Gastrocnemius medialis (tissue), 4 donors: ENCODE data around the gene SLX4. TPM values are rescaled to one million over a fixed set of nuclear protein-coding genes. Genes with fewer than 3 reads are reported as not detected.
"Not testable (repeated sequence)": the region's sequence is repeated elsewhere in the genome, so short reads cannot be mapped to it uniquely, and the experiment has no call there.

Experiments
- ATAC-seq, 2 donors: fragments of 150-250 bp; one replicate each; pipeline ENCODE4 v1.9.1; 2016
- DNase-seq, 2 donors: peaks; one replicate each; pipeline ENCODE4 v3.0.0-alpha.2; 2019
- H3K27ac ChIP-seq, 4 donors: fragments of 200-600 bp; sonication (generic); 1 replicate in 1 of 4; 2 replicates in 3 of 4; pipeline ENCODE4 v1.5.1; 2016 to 2018; ENCODE audit warnings: mild to moderate bottlenecking in 2 of 4, moderate library complexity in 1 of 4
- H3K27me3 ChIP-seq, 3 donors: fragments of 200-600 bp; sonication (generic) in 2 of 3; 1 replicate in 1 of 3; 2 replicates in 2 of 3; pipeline versions ENCODE4 v1.5.1 to v1.6.0; 2016 to 2019; ENCODE audit warnings: mild to moderate bottlenecking in 1 of 3, moderate library complexity in 1 of 3
- H3K36me3 ChIP-seq, 2 donors: fragments of 200-600 bp; sonication (generic) in 1 of 2; one replicate each; pipeline ENCODE4 v1.5.1; 2017 to 2018
- H3K4me1 ChIP-seq, 2 donors: fragments of 200-600 bp; sonication (generic) in 1 of 2; one replicate each; pipeline ENCODE4 v1.5.1; 2016 to 2017; ENCODE audit warnings: mild to moderate bottlenecking in 2 of 2
- H3K4me3 ChIP-seq, 4 donors: fragments of 200-600 bp; sonication (generic) in 3 of 4; 1 replicate in 1 of 4; 2 replicates in 3 of 4; pipeline ENCODE4 v1.5.1; 2016 to 2019; ENCODE audit warnings: mild to moderate bottlenecking in 2 of 4
- H3K9me3 ChIP-seq, 3 donors: fragments of 200-600 bp; sonication (generic) in 2 of 3; 1 replicate in 1 of 3; 2 replicates in 2 of 3; pipeline ENCODE4 v1.5.1; 2016 to 2019
- CTCF ChIP-seq, 5 experiments: fragments of 450-650 bp in 3 of 5; fragments of 200-600 bp in 2 of 5; sonication (generic) in 2 of 5; IDR thresholded peaks in 4 of 5; conservative IDR thresholded peaks in 1 of 5; 1 replicate in 4 of 5; 2 replicates in 1 of 5; pipeline ENCODE4 v1.5.1; 2016 to 2019; ENCODE audit warnings: antibody characterized with exemption in 5 of 5, mild to moderate bottlenecking in 3 of 5, moderate library complexity in 3 of 5
- POLR2A ChIP-seq, 2 donors: fragments of 450-650 bp; IDR thresholded peaks; one replicate each; pipeline ENCODE4 v1.6.1; 2017; ENCODE audit warnings: antibody characterized with exemption in 2 of 2, mild to moderate bottlenecking in 2 of 2, moderate library complexity in 2 of 2
- in situ Hi-C, 4 donors: fragments of 200-750 bp; cut with MboI; loops; one replicate each; pipeline versions ENCODE4 v1.15.0 to v1.8.0; 2017; ENCODE audit warnings: low sequenced_read_pairs in 4 of 4
- intact Hi-C: fragments of 100-400 bp; cut with DNase I; formaldehyde crosslinking; loops from one replicate; pipeline ENCODE4 v1.15.1; 2023; ENCODE audit warnings: low total_unique reads
- total RNA-seq, 4 donors: library from RNA; depleted of rRNA; stranded (reverse); fragments of >200 nt; gene quantifications; one replicate each; pipeline versions ENCODE4 v1.1.0 to v1.2.3, GENCODE V29; 2016

The SLX4 gene
- total RNA-seq: 1 to 10 TPM; 1.8 to 3.6 (median 2.8) TPM

GRCh38 chr16:3611146-3611975, at the start of gene SLX4:
Gene SLX4, minus strand, starts transcription at chr16:3611606. Its CDS starts 2,642 bp downstream, at chr16:3608964.
- peaks cover 16 to 23% of the 10 kb centered on the region in 2 donors for H3K4me1 ChIP-seq
- H3K9me3 ChIP-seq: no peaks in the 10 kb centered on the region
- H3K36me3 ChIP-seq: no peaks in the 10 kb centered on the region
- peak; percentile 91 to 96 for ATAC-seq
- TF ChIP-seq CTCF (IDR thresholded peaks at IDR 0.05 in 4 of 5, conservative IDR thresholded peaks at IDR 0.05 in 1 of 5): no peak
- peak; percentile 76 to 79 for TF ChIP-seq POLR2A (IDR thresholded peaks at IDR 0.05)
- intact Hi-C loops (loop anchor here (2.0 to 5.0 kb wide), 4 partner anchors 85 to 506 kb away; partner anchors contain the start of genes ADCY9 and ZNF263), in situ Hi-C loops (no loop called here)
- peak; percentile 72 to 86 for DNase-seq
- H3K4me3 ChIP-seq: peak within 1 kb of the TSS; percentile 86 to 100 (median 98)
- no peaks in the 10 kb centered on the region for H3K27me3 ChIP-seq
- peak within 1 kb of the TSS; percentile 77 to 92 (median 88) for H3K27ac ChIP-seq

GRCh38 chr16:3659251-3659650, 47.8 kb upstream of the SLX4 start:
- Histone ChIP-seq H3K36me3 (peaks cover 0 to 83% of the 10 kb centered on the region in 2 donors), H3K27me3 (no peaks in the 10 kb centered on the region), H3K9me3 (no peaks in the 10 kb centered on the region), H3K4me3 (no peak overlapping the region), H3K27ac (no peak overlapping the region), H3K4me1 (no peaks in the 10 kb centered on the region)
- in situ Hi-C loops (no loop called here), intact Hi-C loops (no loop called here)
- TF ChIP-seq POLR2A (IDR thresholded peaks at IDR 0.05): no peak
- TF ChIP-seq CTCF (IDR thresholded peaks at IDR 0.05 in 4 of 5, conservative IDR thresholded peaks at IDR 0.05 in 1 of 5): no peak
- DNase-seq (no peak), ATAC-seq (no peak)

GRCh38 chr16:3656491-3657468, 45.4 kb upstream of the SLX4 start:
- no peak for ATAC-seq
- H3K9me3 ChIP-seq: no peaks in the 10 kb centered on the region
- intact Hi-C loops (no loop called here), in situ Hi-C loops (no loop called here)
- no peaks in the 10 kb centered on the region for H3K27me3 ChIP-seq
- H3K36me3 ChIP-seq: peaks cover 0 to 60% of the 10 kb centered on the region in 2 donors
- no peak overlapping the region for H3K4me3 ChIP-seq
- TF ChIP-seq CTCF (IDR thresholded peaks at IDR 0.05 in 4 of 5, conservative IDR thresholded peaks at IDR 0.05 in 1 of 5): no peak
- no peak for TF ChIP-seq POLR2A (IDR thresholded peaks at IDR 0.05)
- DNase-seq: peak in 1 of 2 donors; percentile 8
- H3K4me1 ChIP-seq: no peaks in the 10 kb centered on the region
- H3K27ac ChIP-seq: no peak overlapping the region

GRCh38 chr16:3656160-3656490, 44.7 kb upstream of the SLX4 start:
- intact Hi-C loops, H3K27ac ChIP-seq, H3K4me3 ChIP-seq, H3K4me1 ChIP-seq, H3K27me3 ChIP-seq, H3K9me3 ChIP-seq, ATAC-seq, in situ Hi-C loops: not testable (repeated sequence)
- peak in 1 of 2 donors; percentile 6 for DNase-seq
- H3K36me3 ChIP-seq: peaks cover 0 to 59% of the 10 kb centered on the region in 2 donors
